Activated CD4-positive, alpha-beta memory T cell treated with anti-CD3 and anti-CD28 coated beads, Interleukin-2, amount 10 ng/mL, durations not matched to agents 7 days and 5 days (primary cell): Measurements from ENCODE around the gene AGBL1. TPM values are rescaled to one million over a fixed set of nuclear protein-coding genes. Genes with fewer than 3 reads are reported as not detected.

Experiments
- CTCF ChIA-PET: fragments of 350-600 bp; sonication (Branson Sonifier 250); formaldehyde crosslinking; loops from one replicate; lab custom pipeline; 2021; ENCODE audit warnings: antibody characterized with exemption, inconsistent platforms; lab: Charles Lee
- POLR2A ChIA-PET: fragments of 350-600 bp; sonication (Branson Sonifier 250); formaldehyde crosslinking; loops from one replicate; lab custom pipeline; 2021; ENCODE audit warnings: antibody characterized with exemption; lab: Charles Lee
- DNase-seq: peaks from one replicate; pipeline ENCODE4 v3.0.0-alpha.2; 2020
- H3K27ac Mint-ChIP-seq: one replicate; pipeline ENCODE4 v1.8.0; 2021; ENCODE audit warnings: mild to moderate bottlenecking, mixed read lengths
- H3K27me3 Mint-ChIP-seq: one replicate; pipeline ENCODE4 v1.8.0; 2021; ENCODE audit warnings: mixed read lengths
- H3K36me3 Mint-ChIP-seq: one replicate; pipeline ENCODE4 v1.8.0; 2021; ENCODE audit warnings: low read depth, mixed read lengths
- H3K4me1 Mint-ChIP-seq: one replicate; pipeline ENCODE4 v1.8.0; 2021; ENCODE audit warnings: mixed read lengths
- H3K4me3 Mint-ChIP-seq: one replicate; pipeline ENCODE4 v1.8.0; 2021; ENCODE audit warnings: mild to moderate bottlenecking, mixed read lengths
- H3K9me3 Mint-ChIP-seq: one replicate; pipeline ENCODE4 v1.8.0; 2021; ENCODE audit warnings: mixed read lengths
- total RNA-seq, 2 experiments: library from RNA; stranded (reverse); gene quantifications; one replicate each; pipeline ENCODE4 v1.2.3, GENCODE V29; 2021

Gene AGBL1
- total RNA-seq, 2 experiments from 2014 or later = not detected

GRCh38 chr15:86611417-86612040, 531.9 kb downstream of the AGBL1 start:
- H3K4me3 Mint-ChIP-seq = no peak overlapping the region
- peaks cover 51% of the 10 kb centered on the region for H3K4me1 Mint-ChIP-seq
- peak; percentile 47 for DNase-seq
- H3K27me3 Mint-ChIP-seq = peaks cover 9% of the 10 kb centered on the region
- POLR2A ChIA-PET = interaction anchor here (0.6 to 1.3 kb wide), 2 partner anchors 42 to 603 kb away, joined by 3 to 5 read pairs; no protein-coding TSS in a partner anchor
- H3K27ac Mint-ChIP-seq = peak overlapping the region; percentile 71
- H3K9me3 Mint-ChIP-seq = no peaks in the 10 kb centered on the region
- H3K36me3 Mint-ChIP-seq = peaks cover 9% of the 10 kb centered on the region
- CTCF ChIA-PET = interaction anchor here (1.8 kb wide), 1 partner anchor 131 kb away, joined by 5 read pairs; no protein-coding TSS in a partner anchor

DNA sequence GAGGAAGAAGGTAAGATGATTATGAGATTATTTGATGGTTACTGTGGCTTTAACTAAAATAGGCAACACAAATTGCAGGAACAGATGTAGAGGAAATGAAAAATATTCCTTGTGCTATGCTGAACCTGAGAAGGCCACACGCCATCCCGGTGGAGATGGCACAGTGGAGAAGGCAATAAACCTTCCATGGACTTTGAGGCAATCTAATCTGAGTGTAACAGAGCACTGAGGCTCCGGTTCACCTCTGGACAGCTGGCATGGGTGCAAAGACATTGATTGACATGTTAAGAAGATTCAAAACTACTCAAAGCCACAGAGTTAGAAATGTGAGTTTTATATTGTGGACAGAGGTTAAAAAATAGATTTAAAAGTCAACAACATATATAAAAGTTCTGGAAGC, 535.7 kb downstream of the AGBL1 start:
- Mint-ChIP-seq H3K4me1 (peaks cover 58% of the 10 kb centered on the region), H3K9me3 (no peaks in the 10 kb centered on the region), H3K27me3 (peaks cover 5% of the 10 kb centered on the region), H3K27ac (no peak overlapping the region), H3K4me3 (no peak overlapping the region), H3K36me3 (peaks cover 9% of the 10 kb centered on the region)
- DNase-seq = no peak
- CTCF ChIA-PET = no interaction called here
- POLR2A ChIA-PET = interaction anchor here (1.0 kb wide), 1 partner anchor 9 kb away, joined by 3 read pairs; no protein-coding TSS in a partner anchor

DNA sequence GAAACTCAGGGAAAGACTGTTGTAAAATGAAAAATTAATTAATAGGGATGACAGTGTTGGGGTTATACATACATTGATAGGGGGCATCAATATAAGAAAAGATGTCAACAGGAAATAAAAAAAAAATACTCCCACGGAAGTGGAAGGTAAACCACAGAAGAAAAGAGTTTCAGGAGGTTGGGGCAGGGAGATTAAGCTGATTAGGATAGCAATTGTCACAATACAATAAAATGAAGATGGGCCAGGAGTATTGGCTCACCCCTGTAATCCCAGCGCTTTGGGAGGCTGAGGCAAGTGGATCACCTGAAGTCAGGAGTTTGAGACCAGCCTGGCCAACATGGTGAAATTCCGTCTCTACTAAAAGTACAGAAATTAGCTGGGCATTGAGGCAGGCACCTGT, 536.1 kb downstream of the AGBL1 start:
- Mint-ChIP-seq H3K27me3 (peaks cover 6% of the 10 kb centered on the region), H3K36me3 (peaks cover 9% of the 10 kb centered on the region), H3K4me1 (peaks cover 56% of the 10 kb centered on the region), H3K9me3 (no peaks in the 10 kb centered on the region), H3K27ac (no peak overlapping the region), H3K4me3 (no peak overlapping the region)
- DNase-seq = no peak
- CTCF ChIA-PET = no interaction called here
- POLR2A ChIA-PET = interaction anchor here (1.0 kb wide), 1 partner anchor 9 kb away, joined by 3 read pairs; no protein-coding TSS in a partner anchor

GRCh38 chr15:86616771-86617170, 537.1 kb downstream of the AGBL1 start:
- ChIA-PET POLR2A (no interaction called here), CTCF (interaction anchor here (0.7 kb wide), 1 partner anchor 1801 kb away, joined by 3 read pairs; no protein-coding TSS in a partner anchor)
- DNase-seq = no peak
- peaks cover 9% of the 10 kb centered on the region for H3K36me3 Mint-ChIP-seq
- no peak overlapping the region for H3K27ac Mint-ChIP-seq
- peaks cover 46% of the 10 kb centered on the region for H3K4me1 Mint-ChIP-seq
- H3K4me3 Mint-ChIP-seq = no peak overlapping the region
- H3K9me3 Mint-ChIP-seq = no peaks in the 10 kb centered on the region
- H3K27me3 Mint-ChIP-seq = peaks cover 9% of the 10 kb centered on the region

DNA sequence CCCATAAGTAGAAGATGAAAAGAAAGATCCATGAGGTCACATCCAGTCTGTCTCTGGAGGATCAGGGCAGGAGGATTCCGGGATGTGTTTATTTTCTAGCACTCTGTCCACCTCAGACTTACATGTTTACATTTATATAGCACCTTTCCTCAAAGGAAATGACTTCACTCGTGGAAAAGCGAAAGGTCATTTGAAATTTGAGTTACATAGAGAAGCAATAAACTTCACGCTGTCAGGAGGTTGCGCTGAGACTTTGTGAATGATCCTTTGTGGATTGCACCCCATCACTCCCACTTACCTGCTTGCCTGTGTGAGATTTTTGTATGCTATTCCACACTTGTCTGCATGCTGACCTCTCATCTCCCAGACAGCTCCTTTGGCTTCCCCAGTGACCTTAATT, 540.5 kb downstream of the AGBL1 start:
- no peak overlapping the region for H3K27ac Mint-ChIP-seq
- CTCF ChIA-PET = no interaction called here
- H3K4me3 Mint-ChIP-seq = no peak overlapping the region
- no peak for DNase-seq
- no peaks in the 10 kb centered on the region for H3K9me3 Mint-ChIP-seq
- H3K4me1 Mint-ChIP-seq = peaks cover 35% of the 10 kb centered on the region
- POLR2A ChIA-PET = no interaction called here
- peaks cover 2% of the 10 kb centered on the region for H3K36me3 Mint-ChIP-seq
- H3K27me3 Mint-ChIP-seq = peaks cover 4% of the 10 kb centered on the region

DNA sequence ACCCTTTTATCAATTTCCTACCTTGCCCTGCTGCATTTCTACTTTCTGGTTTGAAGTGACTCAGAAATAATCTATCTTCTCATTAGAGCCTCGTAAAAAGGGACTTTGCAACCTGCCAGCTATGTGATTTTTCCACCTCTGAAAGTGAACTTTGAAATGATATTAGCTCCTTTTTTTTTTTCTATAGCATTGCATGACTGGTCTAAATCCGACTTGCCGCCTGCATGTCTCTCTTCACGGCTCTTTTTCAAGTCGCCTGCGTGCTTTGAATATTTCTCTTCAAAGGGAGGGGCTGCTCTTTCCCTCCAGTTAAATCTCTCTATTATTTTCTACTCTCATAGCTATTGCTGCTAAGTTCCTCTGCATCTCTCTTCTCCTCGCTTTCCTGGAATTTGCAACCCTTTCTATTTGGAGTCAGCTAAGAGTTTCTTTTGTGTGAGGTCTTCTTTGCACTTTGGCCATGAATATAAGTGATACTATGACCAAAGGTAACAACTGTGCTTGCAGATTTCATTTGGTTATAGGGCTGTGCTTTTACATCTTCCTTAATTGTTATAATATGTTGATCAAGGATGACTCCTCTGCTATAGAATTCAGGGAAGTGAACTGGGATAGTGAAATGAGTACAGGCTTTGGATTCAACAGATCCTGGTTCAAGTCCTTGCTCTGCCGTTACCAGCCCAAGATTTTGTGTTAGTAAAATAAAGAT, 541.1 kb downstream of the AGBL1 start:
- POLR2A ChIA-PET = interaction anchor here (1.5 kb wide), 1 partner anchor 33 kb away, joined by 3 read pairs; no protein-coding TSS in a partner anchor
- Mint-ChIP-seq H3K27me3 (peaks cover 4% of the 10 kb centered on the region), H3K9me3 (no peaks in the 10 kb centered on the region), H3K4me3 (no peak overlapping the region), H3K36me3 (no peaks in the 10 kb centered on the region), H3K27ac (no peak overlapping the region), H3K4me1 (peaks cover 31% of the 10 kb centered on the region)
- DNase-seq = no peak
- CTCF ChIA-PET = no interaction called here

GRCh38 chr15:86623236-86623635, 543.6 kb downstream of the AGBL1 start:
- ChIA-PET CTCF (interaction anchor here (1.0 to 3.5 kb wide), 2 partner anchors 120 to 392 kb away, joined by 3 to 35 read pairs; no protein-coding TSS in a partner anchor), POLR2A (no interaction called here)
- Mint-ChIP-seq H3K27ac (no peak overlapping the region), H3K9me3 (no peaks in the 10 kb centered on the region), H3K27me3 (peaks cover 4% of the 10 kb centered on the region), H3K36me3 (no peaks in the 10 kb centered on the region), H3K4me1 (peaks cover 19% of the 10 kb centered on the region), H3K4me3 (no peak overlapping the region)
- no peak for DNase-seq

- H3K4me1 Mint-ChIP-seq = peaks cover 19% of the 10 kb centered on the region
- H3K27me3 Mint-ChIP-seq = peaks cover 4% of the 10 kb centered on the region
- CTCF ChIA-PET = interaction anchor here (0.6 to 3.5 kb wide), 8 partner anchors 11 to 1623 kb away, joined by 3 to 35 read pairs (median 3); no protein-coding TSS in a partner anchor
- H3K4me3 Mint-ChIP-seq = no peak overlapping the region
- DNase-seq = peak; percentile 74
- POLR2A ChIA-PET = interaction anchor here (0.9 to 1.4 kb wide), 2 partner anchors 9 to 29 kb away, joined by 3 read pairs; no protein-coding TSS in a partner anchor
- H3K9me3 Mint-ChIP-seq = no peaks in the 10 kb centered on the region
- H3K36me3 Mint-ChIP-seq = no peaks in the 10 kb centered on the region
- H3K27ac Mint-ChIP-seq = no peak overlapping the region
Measured at GRCh38 chr15:86624261-86625036, 544.8 kb downstream of the AGBL1 start.

DNA sequence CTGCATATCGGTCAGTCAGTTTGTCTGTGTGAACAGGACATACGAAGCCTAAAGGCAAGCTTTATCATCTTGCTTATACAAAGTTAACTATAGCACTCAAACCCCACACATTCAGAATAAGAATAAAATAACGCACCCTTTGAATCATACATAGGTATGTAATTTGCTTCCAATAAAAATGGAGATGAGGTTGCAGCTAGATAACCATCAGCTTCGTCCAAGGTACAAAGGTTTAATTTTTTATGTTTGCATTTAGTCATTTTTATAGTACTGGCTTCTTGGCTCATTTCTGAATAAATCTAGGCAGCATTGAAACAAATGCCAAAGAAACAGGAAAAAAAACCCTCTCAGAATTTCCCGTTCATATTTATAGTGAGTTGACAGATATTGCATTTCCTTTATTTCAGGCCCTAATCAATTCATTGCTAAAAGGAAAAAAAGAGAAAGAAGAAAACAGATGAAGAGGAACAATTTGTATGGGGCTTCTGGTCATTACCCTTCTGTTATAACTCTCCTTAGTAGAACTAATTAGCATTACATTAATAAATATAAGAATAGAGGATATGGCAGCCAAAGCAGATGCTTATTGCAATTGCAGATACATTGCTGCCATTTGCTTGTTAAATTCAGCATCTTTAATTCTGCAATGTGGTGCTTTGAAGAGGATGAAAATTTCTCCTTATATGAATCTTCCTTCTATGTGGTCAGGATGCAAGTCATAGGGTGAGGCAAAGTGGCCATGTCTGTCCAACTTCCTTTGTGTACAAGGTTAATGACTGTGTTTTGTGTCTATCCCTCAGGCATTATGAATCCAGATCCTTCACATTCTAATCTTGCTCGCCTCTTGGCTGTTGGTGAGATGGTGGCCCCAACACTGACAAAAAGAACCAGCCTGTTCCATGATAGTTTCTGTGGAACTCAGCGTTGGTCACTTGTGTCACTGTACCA, 550.0 kb downstream of the AGBL1 start:
- ChIA-PET POLR2A (no interaction called here), CTCF (no interaction called here)
- Mint-ChIP-seq H3K4me1 (peaks cover 9% of the 10 kb centered on the region), H3K27me3 (no peaks in the 10 kb centered on the region), H3K4me3 (no peak overlapping the region), H3K27ac (no peak overlapping the region), H3K9me3 (no peaks in the 10 kb centered on the region), H3K36me3 (no peaks in the 10 kb centered on the region)
- no peak for DNase-seq

- no peak for DNase-seq
- CTCF ChIA-PET = no interaction called here
Measured at GRCh38 chr15:86630946-86631345, 551.3 kb downstream of the AGBL1 start.

DNA sequence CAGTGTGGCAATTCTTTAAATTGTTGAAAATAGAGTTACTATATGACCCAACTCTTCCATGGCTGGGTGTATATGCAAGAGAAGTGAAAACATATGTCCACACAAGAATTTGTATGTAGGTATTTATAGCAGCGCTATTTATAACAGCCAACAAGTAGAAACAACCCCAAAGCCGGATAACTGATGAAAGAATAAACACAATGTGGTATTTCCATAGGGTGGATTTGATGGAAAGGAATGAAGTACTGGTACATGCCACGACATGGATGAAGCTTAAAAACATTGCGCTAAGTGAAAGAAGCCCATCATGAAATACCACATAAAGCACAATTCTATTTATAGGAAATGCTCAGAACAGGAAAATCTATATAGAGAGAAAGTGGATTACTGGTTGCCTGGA, 554.5 kb downstream of the AGBL1 start:
- Mint-ChIP-seq H3K9me3 (no peaks in the 10 kb centered on the region), H3K4me1 (peaks cover 3% of the 10 kb centered on the region), H3K36me3 (no peaks in the 10 kb centered on the region), H3K27ac (no peak overlapping the region), H3K4me3 (no peak overlapping the region), H3K27me3 (no peaks in the 10 kb centered on the region)
- ChIA-PET POLR2A (no interaction called here), CTCF (no interaction called here)
- no peak for DNase-seq

More at GRCh38 chr15:86630946-86631345, 551.3 kb downstream of the AGBL1 start:
- no peaks in the 10 kb centered on the region for H3K27me3 Mint-ChIP-seq
- no peaks in the 10 kb centered on the region for H3K9me3 Mint-ChIP-seq
- H3K27ac Mint-ChIP-seq = no peak overlapping the region
- POLR2A ChIA-PET = no interaction called here
- H3K4me1 Mint-ChIP-seq = peaks cover 3% of the 10 kb centered on the region
- no peaks in the 10 kb centered on the region for H3K36me3 Mint-ChIP-seq
- no peak overlapping the region for H3K4me3 Mint-ChIP-seq
